Hepatocyte (in vitro differentiated cells): ENCODE measurements around the gene CUL1. TPM values are rescaled to one million over a fixed set of nuclear protein-coding genes. Genes with fewer than 3 reads are reported as not detected.

Source experiments
- DNase-seq: peaks from one replicate; pipeline ENCODE4 v3.0.0-alpha.2; 2016; ENCODE audit warnings: low spot score
- H2AFZ ChIP-seq: fragments of 200-600 bp; sonication (generic); 2 replicates; pipeline ENCODE4 v1.6.0; 2016; ENCODE audit warnings: antibody characterized with exemption, mild to moderate bottlenecking
- H3K27ac ChIP-seq: fragments of 200-600 bp; sonication (generic); 2 replicates; pipeline ENCODE4 v1.5.1; 2016; ENCODE audit warnings: mild to moderate bottlenecking
- H3K27me3 ChIP-seq: fragments of 200-600 bp; sonication (generic); 2 replicates; pipeline ENCODE4 v1.6.1; 2016
- H3K36me3 ChIP-seq: fragments of 200-600 bp; sonication (generic); replicated peaks from 2 replicates; pipeline ENCODE4 v1.5.1; 2016; ENCODE audit warnings: low read depth; ENCODE audit not compliant: insufficient read depth
- H3K4me1 ChIP-seq: fragments of 200-600 bp; sonication (generic); 2 replicates; pipeline ENCODE4 v1.5.1; 2016; ENCODE audit warnings: mild to moderate bottlenecking, moderate library complexity; ENCODE audit not compliant: insufficient read depth
- H3K4me2 ChIP-seq: fragments of 200-600 bp; sonication (generic); 2 replicates; pipeline ENCODE4 v1.6.0; 2016
- H3K4me3 ChIP-seq: fragments of 200-600 bp; sonication (generic); 2 replicates; pipeline ENCODE4 v1.5.1; 2016; ENCODE audit warnings: mild to moderate bottlenecking
- H3K79me2 ChIP-seq: fragments of 200-600 bp; sonication (generic); 2 replicates; pipeline ENCODE4 v1.6.0; 2017; ENCODE audit warnings: mild to moderate bottlenecking
- H3K9me2 ChIP-seq: fragments of 200-600 bp; sonication (generic); replicated peaks from 2 replicates; pipeline ENCODE4 v1.6.0; 2017; ENCODE audit warnings: mild to moderate bottlenecking; ENCODE audit not compliant: insufficient read depth
- H3K9me3 ChIP-seq: fragments of 200-600 bp; sonication (generic); 2 replicates; pipeline ENCODE4 v1.5.1; 2016; ENCODE audit warnings: low read depth, mild to moderate bottlenecking
- H4K20me1 ChIP-seq: fragments of 200-600 bp; sonication (generic); 2 replicates; pipeline ENCODE4 v1.6.0; 2016; ENCODE audit warnings: mild to moderate bottlenecking; ENCODE audit not compliant: insufficient read depth, poor library complexity, severe bottlenecking
- CTCF ChIP-seq: fragments of 200-600 bp; sonication (generic); IDR thresholded peaks from 2 replicates; pipeline ENCODE4 v1.5.1; 2016; ENCODE audit warnings: antibody characterized with exemption, mild to moderate bottlenecking; ENCODE audit not compliant: poor library complexity
- EZH2 ChIP-seq: fragments of 200-600 bp; sonication (generic); IDR thresholded peaks from 2 replicates; pipeline ENCODE4 v1.6.1; 2016; ENCODE audit warnings: antibody characterized with exemption, mild to moderate bottlenecking, borderline replicate concordance
- EZH2phosphoT487 ChIP-seq: fragments of 200-600 bp; sonication (generic); IDR thresholded peaks from one replicate; pipeline ENCODE4 v1.6.1; 2018; ENCODE audit warnings: antibody characterized with exemption, mild to moderate bottlenecking, low read depth, moderate library complexity; ENCODE audit not compliant: unreplicated experiment, severe bottlenecking
- WGBS: methylation state at CpG from one replicate; pipeline ENCODE4 v1.1.6; 2016; ENCODE audit warnings: low lambda C conversion rate; ENCODE audit errors: missing lambda C conversion rate; 5-methylcytosine and 5-hydroxymethylcytosine counted together
- polyA plus RNA-seq: library from polyadenylated mRNA; unstranded; fragments of >200 nt; fragmentation: Nextera tagmentation; extraction: Ambion mirVana; gene quantifications from 2 replicates; pipeline ENCODE4 v1.2.1, GENCODE V29; 2016
- total RNA-seq: library from RNA; depleted of rRNA; stranded (reverse); fragments of >200 nt; gene quantifications from 2 replicates; pipeline ENCODE4 v1.2.3, GENCODE V29; 2014

The CUL1 gene
- total and polyA plus RNA-seq, 2 experiments from 2014 or later, result 56.7 to 68.4 TPM

- no peaks in the 10 kb centered on the region for H4K20me1 ChIP-seq
- H3K27me3 ChIP-seq, result no peaks in the 10 kb centered on the region
- H3K36me3 ChIP-seq, result no peaks in the 10 kb centered on the region
- no peak for TF ChIP-seq EZH2phosphoT487
- TF ChIP-seq EZH2, result no peak
- TF ChIP-seq CTCF, result no peak
- no peak overlapping the region for H2AFZ ChIP-seq
- H3K9me2 ChIP-seq, result no peaks in the 10 kb centered on the region
- no peaks in the 10 kb centered on the region for H3K4me1 ChIP-seq
- H3K4me3 ChIP-seq, result no peak overlapping the region
- WGBS, result 87% methylated on average over 15 of the region's 15 CpGs
- no peak for DNase-seq
- H3K79me2 ChIP-seq, result no peaks in the 10 kb centered on the region
- no peak overlapping the region for H3K4me2 ChIP-seq
- H3K9me3 ChIP-seq, result no peaks in the 10 kb centered on the region
- no peak overlapping the region for H3K27ac ChIP-seq
Observed at GRCh38 chr7:148783801-148784527, 85.3 kb downstream of the CUL1 start.

- Histone ChIP-seq H4K20me1 (no peaks in the 10 kb centered on the region), H2AFZ (no peak overlapping the region), H3K27ac (no peak overlapping the region), H3K4me2 (no peak overlapping the region), H3K27me3 (no peaks in the 10 kb centered on the region), H3K36me3 (no peaks in the 10 kb centered on the region), H3K4me3 (no peak overlapping the region), H3K79me2 (no peaks in the 10 kb centered on the region), H3K9me2 (no peaks in the 10 kb centered on the region), H3K4me1 (no peaks in the 10 kb centered on the region), H3K9me3 (no peaks in the 10 kb centered on the region)
- DNase-seq, result no peak
- TF ChIP-seq EZH2phosphoT487, result no peak
- no peak for TF ChIP-seq EZH2
- no peak for TF ChIP-seq CTCF
- WGBS, result 90% methylated on average over 14 of the region's 14 CpGs
Observed at GRCh38 chr7:148787571-148788295, 89.0 kb downstream of the CUL1 start.

GRCh38 chr7:148789220-148789619 lies 90.5 kb downstream of the CUL1 start:
- no peak overlapping the region for H3K4me2 ChIP-seq
- WGBS, result 94% methylated on average over 7 of the region's 7 CpGs
- no peaks in the 10 kb centered on the region for H3K79me2 ChIP-seq
- H3K27ac ChIP-seq, result no peak overlapping the region
- no peak overlapping the region for H3K4me3 ChIP-seq
- H3K9me3 ChIP-seq, result no peaks in the 10 kb centered on the region
- H3K9me2 ChIP-seq, result no peaks in the 10 kb centered on the region
- H3K36me3 ChIP-seq, result no peaks in the 10 kb centered on the region
- no peaks in the 10 kb centered on the region for H3K27me3 ChIP-seq
- H2AFZ ChIP-seq, result no peak overlapping the region
- H3K4me1 ChIP-seq, result no peaks in the 10 kb centered on the region
- TF ChIP-seq EZH2, result no peak
- TF ChIP-seq CTCF, result no peak
- TF ChIP-seq EZH2phosphoT487, result no peak
- H4K20me1 ChIP-seq, result no peaks in the 10 kb centered on the region
- no peak for DNase-seq
